HEK293 (cell line): Measurements from ENCODE around the gene VAT1L.

Experiments used
- CTCF ChIP-seq: fragments of 450-650 bp; formaldehyde crosslinking; IDR thresholded peaks from 2 replicates; pipeline ENCODE4 v1.5.1; 2016; ENCODE audit warnings: missing biosample characterization, missing genetic modification characterization
- HOXC10 ChIP-seq: sonication (generic); formaldehyde crosslinking; IDR thresholded peaks from 2 replicates; pipeline ENCODE4 v1.8.1; 2023; ENCODE audit warnings: mild to moderate bottlenecking, missing genetic modification reagents
- ZNF23 ChIP-seq: fragments of 450-650 bp; formaldehyde crosslinking; IDR thresholded peaks from 2 replicates; pipeline ENCODE4 v1.5.1; 2016; ENCODE audit warnings: missing biosample characterization, missing genetic modification characterization, borderline replicate concordance
- ZNF510 ChIP-seq: fragments of 450-650 bp; formaldehyde crosslinking; IDR thresholded peaks from 2 replicates; pipeline ENCODE4 v1.5.1; 2018; ENCODE audit warnings: mild to moderate bottlenecking, missing genetic modification characterization, missing biosample characterization; ENCODE audit not compliant: insufficient replicate concordance
- ZNF548 ChIP-seq: fragments of 450-650 bp; formaldehyde crosslinking; IDR thresholded peaks from 2 replicates; pipeline ENCODE4 v1.5.1; 2016; ENCODE audit warnings: missing biosample characterization, missing genetic modification characterization
- ZNF768 ChIP-seq: fragments of 450-650 bp; formaldehyde crosslinking; IDR thresholded peaks from 2 replicates; pipeline ENCODE4 v1.5.1; 2018; ENCODE audit warnings: missing biosample characterization, mild to moderate bottlenecking, missing genetic modification characterization
- TF ChIP-seq, protein P1 (sequence below): fragments of 450-650 bp; formaldehyde crosslinking; IDR thresholded peaks from 2 replicates; pipeline ENCODE4 v1.5.1; 2016; ENCODE audit warnings: missing biosample characterization, missing genetic modification characterization, borderline replicate concordance

- TF ChIP-seq CTCF (tag by site-specific recombination): no peak
- TF ChIP-seq, protein P1, sequence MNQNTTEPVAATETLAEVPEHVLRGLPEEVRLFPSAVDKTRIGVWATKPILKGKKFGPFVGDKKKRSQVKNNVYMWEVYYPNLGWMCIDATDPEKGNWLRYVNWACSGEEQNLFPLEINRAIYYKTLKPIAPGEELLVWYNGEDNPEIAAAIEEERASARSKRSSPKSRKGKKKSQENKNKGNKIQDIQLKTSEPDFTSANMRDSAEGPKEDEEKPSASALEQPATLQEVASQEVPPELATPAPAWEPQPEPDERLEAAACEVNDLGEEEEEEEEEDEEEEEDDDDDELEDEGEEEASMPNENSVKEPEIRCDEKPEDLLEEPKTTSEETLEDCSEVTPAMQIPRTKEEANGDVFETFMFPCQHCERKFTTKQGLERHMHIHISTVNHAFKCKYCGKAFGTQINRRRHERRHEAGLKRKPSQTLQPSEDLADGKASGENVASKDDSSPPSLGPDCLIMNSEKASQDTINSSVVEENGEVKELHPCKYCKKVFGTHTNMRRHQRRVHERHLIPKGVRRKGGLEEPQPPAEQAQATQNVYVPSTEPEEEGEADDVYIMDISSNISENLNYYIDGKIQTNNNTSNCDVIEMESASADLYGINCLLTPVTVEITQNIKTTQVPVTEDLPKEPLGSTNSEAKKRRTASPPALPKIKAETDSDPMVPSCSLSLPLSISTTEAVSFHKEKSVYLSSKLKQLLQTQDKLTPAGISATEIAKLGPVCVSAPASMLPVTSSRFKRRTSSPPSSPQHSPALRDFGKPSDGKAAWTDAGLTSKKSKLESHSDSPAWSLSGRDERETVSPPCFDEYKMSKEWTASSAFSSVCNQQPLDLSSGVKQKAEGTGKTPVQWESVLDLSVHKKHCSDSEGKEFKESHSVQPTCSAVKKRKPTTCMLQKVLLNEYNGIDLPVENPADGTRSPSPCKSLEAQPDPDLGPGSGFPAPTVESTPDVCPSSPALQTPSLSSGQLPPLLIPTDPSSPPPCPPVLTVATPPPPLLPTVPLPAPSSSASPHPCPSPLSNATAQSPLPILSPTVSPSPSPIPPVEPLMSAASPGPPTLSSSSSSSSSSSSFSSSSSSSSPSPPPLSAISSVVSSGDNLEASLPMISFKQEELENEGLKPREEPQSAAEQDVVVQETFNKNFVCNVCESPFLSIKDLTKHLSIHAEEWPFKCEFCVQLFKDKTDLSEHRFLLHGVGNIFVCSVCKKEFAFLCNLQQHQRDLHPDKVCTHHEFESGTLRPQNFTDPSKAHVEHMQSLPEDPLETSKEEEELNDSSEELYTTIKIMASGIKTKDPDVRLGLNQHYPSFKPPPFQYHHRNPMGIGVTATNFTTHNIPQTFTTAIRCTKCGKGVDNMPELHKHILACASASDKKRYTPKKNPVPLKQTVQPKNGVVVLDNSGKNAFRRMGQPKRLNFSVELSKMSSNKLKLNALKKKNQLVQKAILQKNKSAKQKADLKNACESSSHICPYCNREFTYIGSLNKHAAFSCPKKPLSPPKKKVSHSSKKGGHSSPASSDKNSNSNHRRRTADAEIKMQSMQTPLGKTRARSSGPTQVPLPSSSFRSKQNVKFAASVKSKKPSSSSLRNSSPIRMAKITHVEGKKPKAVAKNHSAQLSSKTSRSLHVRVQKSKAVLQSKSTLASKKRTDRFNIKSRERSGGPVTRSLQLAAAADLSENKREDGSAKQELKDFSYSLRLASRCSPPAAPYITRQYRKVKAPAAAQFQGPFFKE (tag by site-specific recombination): no peak
- no peak for TF ChIP-seq ZNF548 (tag by site-specific recombination)
- no peak for TF ChIP-seq ZNF23 (tag by site-specific recombination)
- TF ChIP-seq HOXC10 (CRISPR knock-in tag): no peak
- TF ChIP-seq ZNF510 (tag by site-specific recombination): no peak
- no peak for TF ChIP-seq ZNF768 (tag by site-specific recombination)
Measured at GRCh38 chr16:77850636-77851333, 62.4 kb downstream of the VAT1L start.
